SJCRH30 (cell line): ENCODE measurements around the gene ANKRD22. TPM values are rescaled to one million over a fixed set of nuclear protein-coding genes. Genes with fewer than 3 reads are reported as not detected.
A peak's percentile ranks its signal among the peaks of the same experiment; 100 is the strongest.

Experiments
- DNase-seq, 2 experiments: peaks; one replicate each; pipeline ENCODE4 v3.0.0-alpha.2; 2015 to 2020
- H3K27ac ChIP-seq: fragments of 250-450 bp; sonication (Bioruptor Pico); 2 replicates; pipeline ENCODE4 v1.5.1; 2020; ENCODE audit warnings: mild to moderate bottlenecking, moderate library complexity
- H3K27me3 ChIP-seq: fragments of 250-450 bp; sonication (Bioruptor Pico); 2 replicates; pipeline ENCODE4 v1.5.1; 2020; ENCODE audit warnings: mild to moderate bottlenecking, moderate library complexity
- H3K36me3 ChIP-seq: fragments of 250-450 bp; sonication (Bioruptor Pico); 2 replicates; pipeline ENCODE4 v1.5.1; 2020; ENCODE audit warnings: mild to moderate bottlenecking, moderate library complexity
- H3K4me1 ChIP-seq: fragments of 250-450 bp; sonication (Bioruptor Pico); 2 replicates; pipeline ENCODE4 v1.5.1; 2020; ENCODE audit warnings: mild to moderate bottlenecking, moderate library complexity
- H3K4me3 ChIP-seq: fragments of 250-450 bp; sonication (Bioruptor Pico); 2 replicates; pipeline ENCODE4 v1.5.1; 2020; ENCODE audit warnings: mild to moderate bottlenecking, moderate library complexity
- H3K9me3 ChIP-seq: fragments of 250-450 bp; sonication (Bioruptor Pico); replicated peaks from 2 replicates; pipeline ENCODE4 v1.5.1; 2020; ENCODE audit warnings: mild to moderate bottlenecking, moderate library complexity
- total RNA-seq: library from RNA; depleted of rRNA; stranded (reverse); fragments of >200 nt; shearing (Covaris generic); gene quantifications from 2 replicates; pipeline ENCODE4 v1.2.3, GENCODE V29; 2014

The ANKRD22 gene
- total RNA-seq, 1 experiment from 2014 or later, result not detected

DNA sequence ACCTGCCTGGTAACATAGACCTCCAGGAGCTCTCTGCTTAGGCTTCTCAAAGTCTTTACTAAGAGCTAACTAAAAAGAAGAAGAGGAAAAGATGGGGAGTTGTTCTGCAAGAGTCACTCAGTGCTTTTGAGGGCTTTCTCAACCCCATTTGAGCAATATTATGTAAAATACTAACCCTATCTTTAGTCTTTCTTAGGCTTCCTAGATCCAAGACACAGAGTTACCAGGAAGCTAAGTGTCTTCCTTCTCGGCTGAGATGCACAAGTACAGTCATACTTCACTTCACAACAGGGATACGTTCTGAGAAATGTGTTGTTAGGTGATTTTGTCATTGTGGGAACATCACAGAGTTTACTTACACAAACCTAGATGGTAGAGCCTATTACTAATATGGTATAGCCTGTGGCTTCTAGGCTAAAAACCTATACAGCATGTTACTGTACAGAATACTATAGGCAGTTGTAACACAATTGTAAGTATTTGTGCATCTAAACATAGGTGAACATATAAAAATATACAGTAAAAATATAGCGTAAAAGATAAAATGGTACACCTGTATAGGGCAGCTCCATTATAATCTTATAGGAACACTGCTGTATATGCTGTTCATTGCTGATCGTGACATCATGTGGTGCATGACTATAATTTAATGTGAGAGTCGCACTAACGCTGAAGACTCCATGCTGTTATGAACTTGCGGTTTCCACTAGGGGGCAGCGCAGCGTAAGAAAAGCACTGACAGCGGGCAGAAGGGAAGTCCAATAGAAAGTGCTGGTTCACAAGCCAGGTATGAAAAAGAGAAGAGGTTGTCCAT, 16.3 kb downstream of the ANKRD22 start:
- DNase-seq, result peak; percentile 51 to 76
- Histone ChIP-seq H3K27ac (no peak overlapping the region), H3K27me3 (no peaks in the 10 kb centered on the region), H3K4me1 (no peaks in the 10 kb centered on the region), H3K4me3 (no peak overlapping the region), H3K9me3 (no peaks in the 10 kb centered on the region), H3K36me3 (no peaks in the 10 kb centered on the region)

DNA sequence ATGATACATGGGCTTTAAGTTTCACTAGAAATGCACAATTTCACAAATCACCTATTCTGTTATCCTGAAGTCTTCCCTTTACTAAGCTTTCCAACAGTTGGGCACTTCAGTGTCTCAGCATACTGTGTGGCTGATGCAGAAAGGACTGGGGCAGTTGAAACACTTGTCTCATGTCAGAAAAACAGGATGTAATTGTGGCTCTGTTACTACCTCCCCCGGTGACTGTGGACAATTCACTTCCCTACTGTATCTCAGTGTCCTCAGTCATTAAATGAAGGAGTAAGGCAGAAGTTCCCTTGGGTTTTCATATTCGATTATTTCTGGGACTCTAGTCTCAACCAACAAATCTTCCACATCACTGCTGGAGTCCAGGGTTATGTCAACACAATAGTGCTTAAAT, 17.9 kb downstream of the ANKRD22 start:
- no peak overlapping the region for H3K27ac ChIP-seq
- no peak for DNase-seq
- no peak overlapping the region for H3K4me3 ChIP-seq
- H3K4me1 ChIP-seq, result no peaks in the 10 kb centered on the region
- no peaks in the 10 kb centered on the region for H3K27me3 ChIP-seq
- no peaks in the 10 kb centered on the region for H3K36me3 ChIP-seq
- no peaks in the 10 kb centered on the region for H3K9me3 ChIP-seq

DNA sequence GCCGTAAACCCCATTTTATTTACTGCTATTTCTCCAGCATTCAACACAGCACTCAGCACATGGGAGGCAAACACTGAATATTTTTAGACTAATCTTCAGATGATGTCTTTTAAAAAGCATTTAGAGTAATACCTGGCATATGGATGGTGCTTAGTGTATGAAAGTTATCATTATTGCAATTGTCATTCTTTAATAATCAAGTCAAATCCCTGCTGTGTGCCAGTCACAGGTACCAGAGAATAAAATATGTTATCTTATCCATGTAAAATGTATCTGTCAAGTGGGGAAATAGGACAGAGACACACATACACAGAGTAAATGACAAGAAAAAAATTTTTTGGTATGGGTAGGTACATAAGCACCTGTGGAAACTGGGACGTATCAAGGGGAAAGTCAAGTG, 18.5 kb downstream of the ANKRD22 start:
- H3K27ac ChIP-seq, result no peak overlapping the region
- no peaks in the 10 kb centered on the region for H3K27me3 ChIP-seq
- H3K36me3 ChIP-seq, result no peaks in the 10 kb centered on the region
- DNase-seq, result no peak
- no peak overlapping the region for H3K4me3 ChIP-seq
- H3K9me3 ChIP-seq, result no peaks in the 10 kb centered on the region
- no peaks in the 10 kb centered on the region for H3K4me1 ChIP-seq

GRCh38 chr10:88832376-88832775, 19.3 kb downstream of the ANKRD22 start:
- no peak for DNase-seq
- Histone ChIP-seq H3K4me1 (no peaks in the 10 kb centered on the region), H3K27ac (no peak overlapping the region), H3K36me3 (no peaks in the 10 kb centered on the region), H3K9me3 (no peaks in the 10 kb centered on the region), H3K27me3 (no peaks in the 10 kb centered on the region), H3K4me3 (no peak overlapping the region)

DNA sequence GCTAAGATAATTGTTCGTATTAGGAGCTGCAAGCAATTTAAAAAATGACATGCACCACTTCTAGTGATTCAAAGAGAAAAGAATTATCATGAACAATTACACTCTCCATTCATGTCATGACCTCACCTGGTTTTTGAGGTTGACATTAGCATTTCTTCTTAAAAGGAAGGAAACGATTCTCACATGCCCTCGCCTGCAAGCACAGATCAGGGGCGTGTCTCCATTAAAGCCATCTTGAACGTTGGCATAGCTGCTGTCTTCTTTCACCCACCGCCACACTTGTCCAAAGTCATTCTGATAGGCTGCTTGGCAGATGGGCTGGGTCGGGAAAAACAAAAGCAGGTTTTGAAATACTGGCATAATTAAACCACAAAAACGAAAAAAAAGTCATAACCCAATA, 19.9 kb downstream of the ANKRD22 start:
- no peak for DNase-seq
- Histone ChIP-seq H3K9me3 (no peaks in the 10 kb centered on the region), H3K27ac (no peak overlapping the region), H3K4me1 (no peaks in the 10 kb centered on the region), H3K27me3 (no peaks in the 10 kb centered on the region), H3K4me3 (no peak overlapping the region), H3K36me3 (no peaks in the 10 kb centered on the region)

GRCh38 chr10:88830643-88831268, 20.9 kb downstream of the ANKRD22 start:
- Histone ChIP-seq H3K4me1 (no peaks in the 10 kb centered on the region), H3K27ac (no peak overlapping the region), H3K36me3 (no peaks in the 10 kb centered on the region)

DNA sequence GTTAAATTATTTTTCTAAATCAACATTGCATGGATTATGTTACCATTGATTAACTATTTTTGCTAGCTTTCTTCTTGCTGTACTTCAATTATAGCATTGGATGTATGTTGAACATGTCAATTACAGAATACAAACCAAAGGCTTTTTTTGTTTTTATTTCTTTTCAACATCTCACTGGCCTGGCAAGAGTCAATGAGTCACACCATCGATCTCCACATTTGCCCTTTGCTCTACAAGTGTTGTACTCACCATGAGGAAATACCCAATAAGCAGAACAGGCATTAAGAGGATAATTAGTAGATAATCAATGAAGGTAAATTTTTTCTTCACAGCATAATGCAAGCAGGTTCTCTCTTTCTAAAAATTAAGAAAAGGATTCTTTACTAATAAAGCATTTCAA, 23.3 kb downstream of the ANKRD22 start:
- H3K9me3 ChIP-seq, result no peaks in the 10 kb centered on the region
- H3K4me3 ChIP-seq, result no peak overlapping the region
- no peaks in the 10 kb centered on the region for H3K36me3 ChIP-seq
- no peaks in the 10 kb centered on the region for H3K27me3 ChIP-seq
- no peaks in the 10 kb centered on the region for H3K4me1 ChIP-seq
- no peak for DNase-seq
- no peak overlapping the region for H3K27ac ChIP-seq

More at GRCh38 chr10:88830643-88831268, 20.9 kb downstream of the ANKRD22 start:
- Histone ChIP-seq H3K27me3 (no peaks in the 10 kb centered on the region), H3K4me3 (no peak overlapping the region), H3K9me3 (no peaks in the 10 kb centered on the region)
- no peak for DNase-seq

DNA sequence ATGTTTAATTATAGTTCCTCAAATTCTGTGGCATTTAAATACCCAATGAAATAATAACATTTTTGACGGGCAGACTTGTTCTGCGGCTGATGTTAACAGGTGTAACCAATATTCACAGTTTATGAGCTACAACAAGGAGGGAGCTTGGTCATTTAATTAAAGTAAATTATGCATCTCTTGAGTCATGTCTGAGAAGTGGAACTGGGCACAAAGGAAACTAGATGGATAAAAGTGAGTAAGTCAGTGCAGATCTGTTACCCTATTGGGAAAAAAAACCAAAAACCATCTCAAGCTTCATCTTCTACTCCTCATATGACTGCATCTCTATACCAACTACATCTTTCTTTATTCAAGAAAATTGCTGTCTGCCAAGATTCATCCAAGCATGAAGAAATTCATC, 24.0 kb downstream of the ANKRD22 start:
- H3K36me3 ChIP-seq, result no peaks in the 10 kb centered on the region
- H3K4me1 ChIP-seq, result no peaks in the 10 kb centered on the region
- H3K4me3 ChIP-seq, result no peak overlapping the region
- no peaks in the 10 kb centered on the region for H3K9me3 ChIP-seq
- no peak overlapping the region for H3K27ac ChIP-seq
- no peaks in the 10 kb centered on the region for H3K27me3 ChIP-seq
- DNase-seq, result no peak

DNA sequence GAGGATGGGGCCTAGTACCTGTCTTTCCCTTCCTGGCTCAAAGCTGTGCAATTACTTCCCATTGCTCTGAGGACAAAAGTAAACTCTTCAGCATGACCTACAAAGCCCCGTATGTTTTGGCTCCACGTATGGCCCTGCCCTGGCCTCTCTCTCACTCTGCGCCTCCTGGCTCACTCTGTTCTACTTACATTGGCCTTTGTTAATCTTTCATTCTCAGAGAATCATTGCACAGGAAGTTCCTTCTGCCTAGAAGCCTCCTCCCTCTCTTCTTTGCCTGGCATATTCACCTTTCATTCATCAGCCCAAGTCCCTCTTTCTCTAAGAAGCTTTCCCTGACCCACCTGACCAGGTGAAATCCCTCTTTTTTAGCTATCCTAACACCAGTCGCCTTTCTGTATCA, 25.3 kb downstream of the ANKRD22 start:
- Histone ChIP-seq H3K36me3 (no peaks in the 10 kb centered on the region), H3K9me3 (no peaks in the 10 kb centered on the region), H3K4me3 (no peak overlapping the region), H3K27me3 (no peaks in the 10 kb centered on the region), H3K27ac (no peak overlapping the region), H3K4me1 (no peaks in the 10 kb centered on the region)
- no peak for DNase-seq

GRCh38 chr10:88820748-88821401, 30.8 kb downstream of the ANKRD22 start:
- H3K4me3 ChIP-seq, result no peak overlapping the region
- no peaks in the 10 kb centered on the region for H3K4me1 ChIP-seq
- no peaks in the 10 kb centered on the region for H3K9me3 ChIP-seq
- no peak overlapping the region for H3K27ac ChIP-seq
- no peak for DNase-seq
- no peaks in the 10 kb centered on the region for H3K36me3 ChIP-seq
- no peaks in the 10 kb centered on the region for H3K27me3 ChIP-seq

DNA sequence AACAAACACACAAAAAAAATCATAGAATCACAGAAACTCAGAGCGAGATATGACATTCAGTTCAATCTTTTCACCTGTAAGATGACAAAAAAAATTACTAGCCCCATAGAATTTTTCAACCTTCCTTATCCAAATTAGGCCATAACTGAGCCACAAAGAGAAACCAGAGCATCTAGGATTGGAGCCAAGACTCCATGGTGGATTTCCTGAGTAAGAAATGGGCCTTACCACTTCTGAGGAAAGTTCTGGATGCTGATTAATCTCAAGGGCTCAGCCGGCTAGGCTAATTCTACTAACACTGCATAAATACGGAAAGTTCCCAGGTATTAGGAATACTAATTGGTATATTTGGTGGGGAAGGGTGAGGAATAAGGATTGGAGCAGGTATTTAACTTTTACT, 32.4 kb downstream of the ANKRD22 start:
- H3K9me3 ChIP-seq, result no peaks in the 10 kb centered on the region
- no peaks in the 10 kb centered on the region for H3K27me3 ChIP-seq
- no peak overlapping the region for H3K4me3 ChIP-seq
- no peaks in the 10 kb centered on the region for H3K36me3 ChIP-seq
- DNase-seq, result no peak
- no peaks in the 10 kb centered on the region for H3K4me1 ChIP-seq
- H3K27ac ChIP-seq, result no peak overlapping the region

DNA sequence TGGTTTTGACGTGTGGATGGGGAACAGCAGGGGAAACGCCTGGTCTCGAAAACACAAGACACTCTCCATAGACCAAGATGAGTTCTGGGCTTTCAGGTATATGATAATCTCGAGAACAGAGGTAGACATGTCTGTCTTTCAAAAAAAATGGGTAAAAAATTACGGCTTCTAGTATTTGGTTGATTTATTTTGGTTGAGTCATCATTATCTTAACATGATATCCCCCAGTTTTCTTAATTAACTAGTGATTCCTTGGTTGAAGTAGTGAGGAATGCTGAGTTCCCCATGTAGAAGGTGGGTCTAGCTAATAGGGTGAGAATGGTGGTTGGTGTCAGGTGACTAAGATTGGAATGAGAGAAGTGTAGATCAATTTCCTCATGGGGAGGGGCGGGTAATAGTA, 38.4 kb downstream of the ANKRD22 start:
- H3K4me1 ChIP-seq, result no peaks in the 10 kb centered on the region
- H3K4me3 ChIP-seq, result no peak overlapping the region
- no peaks in the 10 kb centered on the region for H3K9me3 ChIP-seq
- H3K36me3 ChIP-seq, result no peaks in the 10 kb centered on the region
- H3K27me3 ChIP-seq, result no peaks in the 10 kb centered on the region
- no peak for DNase-seq
- H3K27ac ChIP-seq, result no peak overlapping the region

DNA sequence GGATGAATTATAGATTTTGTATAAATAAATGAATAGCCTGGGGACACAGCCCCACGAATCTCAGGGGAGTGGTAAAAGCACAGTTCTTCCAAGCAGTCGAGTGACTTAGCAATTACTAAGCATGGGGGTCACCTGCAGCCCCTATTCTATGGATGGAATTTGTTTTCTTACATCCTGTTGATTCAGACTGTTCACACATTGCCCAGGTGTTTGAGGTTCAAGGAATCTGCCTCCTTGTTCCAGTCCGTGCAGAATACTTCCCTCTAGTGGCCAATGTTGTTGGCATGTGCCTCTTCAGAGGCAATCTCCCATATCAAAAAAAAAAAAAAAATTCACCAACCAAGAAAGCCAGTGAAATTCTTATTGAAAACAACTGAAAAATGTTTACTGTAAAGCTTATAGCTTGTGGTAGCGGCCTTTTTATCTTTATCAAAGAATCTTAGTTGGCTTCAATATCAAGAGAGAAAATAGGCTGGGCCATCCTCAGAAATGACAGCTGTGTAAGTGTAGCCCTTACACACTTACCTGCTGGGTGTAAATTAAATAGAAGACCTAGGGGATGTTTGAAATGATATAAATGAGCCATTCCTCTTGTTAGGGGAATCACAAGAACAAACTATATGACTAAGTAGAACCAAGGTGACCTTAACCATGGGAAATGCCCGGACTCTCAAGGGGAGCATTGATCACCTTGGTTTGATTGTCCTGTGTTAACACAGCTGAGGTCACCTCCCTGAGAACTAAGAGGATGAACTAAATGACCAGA, 41.3 kb downstream of the ANKRD22 start:
- DNase-seq, result peak; percentile 15 to 48
- Histone ChIP-seq H3K4me1 (no peaks in the 10 kb centered on the region), H3K4me3 (no peak overlapping the region), H3K27ac (no peak overlapping the region), H3K9me3 (no peaks in the 10 kb centered on the region), H3K27me3 (no peaks in the 10 kb centered on the region), H3K36me3 (no peaks in the 10 kb centered on the region)

GRCh38 chr10:88809621-88810020, 42.0 kb downstream of the ANKRD22 start:
- no peaks in the 10 kb centered on the region for H3K36me3 ChIP-seq
- H3K4me3 ChIP-seq, result no peak overlapping the region
- no peak for DNase-seq
- no peaks in the 10 kb centered on the region for H3K9me3 ChIP-seq
- H3K27ac ChIP-seq, result no peak overlapping the region
- no peaks in the 10 kb centered on the region for H3K27me3 ChIP-seq
- no peaks in the 10 kb centered on the region for H3K4me1 ChIP-seq

DNA sequence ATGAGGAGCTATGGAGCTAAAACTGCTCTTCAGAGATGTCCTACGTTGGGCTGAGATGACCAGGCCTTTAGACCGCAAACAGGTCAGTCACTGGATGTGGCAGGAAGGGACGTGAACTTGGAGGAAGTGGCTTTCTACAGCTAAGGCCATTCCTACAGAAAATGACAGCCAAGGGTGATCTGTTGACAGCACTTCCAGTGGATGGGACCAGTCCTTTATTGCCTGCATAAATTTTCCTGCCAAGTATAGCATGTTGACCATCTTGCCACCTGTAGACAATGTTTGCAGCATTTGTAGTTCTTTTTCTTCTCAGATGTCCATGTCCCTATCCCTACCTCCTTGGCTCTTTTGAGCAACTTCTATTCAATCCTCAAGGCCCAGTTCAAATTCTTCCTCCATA, 45.7 kb downstream of the ANKRD22 start:
- Histone ChIP-seq H3K36me3 (no peaks in the 10 kb centered on the region), H3K4me3 (no peak overlapping the region), H3K9me3 (no peaks in the 10 kb centered on the region), H3K27ac (no peak overlapping the region), H3K4me1 (no peaks in the 10 kb centered on the region), H3K27me3 (no peaks in the 10 kb centered on the region)
- no peak for DNase-seq
